ENCODE data around the gene PCDH15.

- TF ChIP-seq CTCF (IDR thresholded peaks at IDR 0.05) (no peak), POLR2A (IDR thresholded peaks at IDR 0.05) (no peak)
These were observed 704.1 kb downstream of the PCDH15 start for GRCh38 chr10:54096892-54097291.
